HepG2 (cell line): Measurements from ENCODE around the gene FCHSD1. TPM values are rescaled to one million over a fixed set of nuclear protein-coding genes. Genes with fewer than 3 reads are reported as not detected.
A peak's percentile ranks its signal among the peaks of the same experiment; 100 is the strongest.

Source experiments
- AHR ChIP-seq: IDR thresholded peaks from 2 replicates; pipeline ENCODE4 v1.6.1; 2018; ENCODE audit warnings: missing genetic modification reagents, missing compliant biosample characterization
- FOXJ3 ChIP-seq: sonication (generic); formaldehyde crosslinking; IDR thresholded peaks from 2 replicates; pipeline ENCODE4 v1.4.0; 2020; ENCODE audit warnings: missing genetic modification reagents, mild to moderate bottlenecking, borderline replicate concordance
- GZF1 ChIP-seq: sonication (generic); formaldehyde crosslinking; IDR thresholded peaks from 2 replicates; pipeline ENCODE4 v1.5.1; 2020; ENCODE audit warnings: mild to moderate bottlenecking, missing genetic modification reagents
- HOXA5 ChIP-seq: sonication (generic); formaldehyde crosslinking; IDR thresholded peaks from 2 replicates; pipeline ENCODE4 v1.4.0; 2020; ENCODE audit warnings: missing genetic modification reagents
- HOXA7 ChIP-seq: sonication (generic); formaldehyde crosslinking; IDR thresholded peaks from 2 replicates; pipeline ENCODE4 v1.8.1; 2022; ENCODE audit warnings: mild to moderate bottlenecking, missing genetic modification reagents, moderate library complexity
- JUN ChIP-seq: sonication (generic); formaldehyde crosslinking; IDR thresholded peaks from 2 replicates; pipeline ENCODE4 v1.4.0; 2020; ENCODE audit warnings: mild to moderate bottlenecking, missing genetic modification reagents
- JUND ChIP-seq: sonication (generic); formaldehyde crosslinking; IDR thresholded peaks from 2 replicates; pipeline ENCODE4 v1.8.0; 2022; ENCODE audit warnings: mild to moderate bottlenecking, missing genetic modification reagents
- MAFF ChIP-seq: IDR thresholded peaks from 2 replicates; pipeline ENCODE4 v1.6.1; 2011; ENCODE audit warnings: low read depth, low read length, improper control_type of control experiment
- MBNL3 ChIP-seq: fragments of 250-450 bp; sonication (Bioruptor Pico); conservative IDR thresholded peaks from 2 replicates; pipeline ENCODE4 v1.8.0; 2022; ENCODE audit warnings: mild to moderate bottlenecking, inconsistent platforms
- MTERF4 ChIP-seq: sonication (generic); formaldehyde crosslinking; IDR thresholded peaks from 2 replicates; pipeline ENCODE4 v1.8.0; 2023; ENCODE audit warnings: mild to moderate bottlenecking, missing genetic modification reagents
- MTF1 ChIP-seq: sonication (generic); formaldehyde crosslinking; IDR thresholded peaks from 2 replicates; pipeline ENCODE4 v1.5.0; 2020; ENCODE audit warnings: missing genetic modification reagents
- NR2C2 ChIP-seq: sonication (generic); formaldehyde crosslinking; IDR thresholded peaks from 2 replicates; pipeline ENCODE4 v1.4.0; 2020; ENCODE audit warnings: missing genetic modification reagents, mild to moderate bottlenecking, moderate library complexity, borderline replicate concordance
- POLR2G ChIP-seq: fragments of 200-400 bp; formaldehyde crosslinking; IDR thresholded peaks from 2 replicates; pipeline ENCODE4 v1.6.1; 2018; ENCODE audit warnings: mild to moderate bottlenecking, low read depth, low read length, moderate library complexity
- SOX13 ChIP-seq, 3 experiments: fragments of 450-650 bp in 1 of 3; sonication (generic) in 1 of 3; formaldehyde crosslinking in 1 of 3; IDR thresholded peaks in 2 of 3; conservative IDR thresholded peaks in 1 of 3; 2 replicates each; pipeline versions ENCODE4 v1.5.0 to v1.6.1; 2016 to 2020; ENCODE audit warnings: antibody characterized with exemption in 1 of 3, mild to moderate bottlenecking in 1 of 3, missing compliant biosample characterization in 1 of 3, missing genetic modification reagents in 1 of 3, moderate library complexity in 1 of 3
- SP2 ChIP-seq: sonication (generic); formaldehyde crosslinking; IDR thresholded peaks from 2 replicates; pipeline ENCODE4 v1.5.1; 2020; ENCODE audit warnings: mild to moderate bottlenecking, missing genetic modification reagents
- SRSF9 ChIP-seq: fragments of 200-400 bp; formaldehyde crosslinking; IDR thresholded peaks from 2 replicates; pipeline ENCODE4 v1.6.1; 2018; ENCODE audit warnings: borderline replicate concordance, mild to moderate bottlenecking, low read depth, low read length; ENCODE audit not compliant: insufficient read depth, poor library complexity, severe bottlenecking
- ZBTB3 ChIP-seq: sonication (generic); formaldehyde crosslinking; IDR thresholded peaks from 2 replicates; pipeline ENCODE4 v1.4.0; 2020; ENCODE audit warnings: low read depth, mild to moderate bottlenecking, moderate library complexity, missing genetic modification reagents, borderline replicate concordance
- ZBTB39 ChIP-seq: sonication (generic); formaldehyde crosslinking; IDR thresholded peaks from 2 replicates; pipeline ENCODE4 v1.5.0; 2020; ENCODE audit warnings: missing genetic modification reagents
- ZNF180 ChIP-seq: sonication (generic); formaldehyde crosslinking; IDR thresholded peaks from 2 replicates; pipeline ENCODE4 v1.4.0; 2020; ENCODE audit warnings: low read depth, missing genetic modification reagents, borderline replicate concordance
- ZNF30 ChIP-seq: sonication (generic); formaldehyde crosslinking; IDR thresholded peaks from 2 replicates; pipeline ENCODE4 v1.5.0; 2020; ENCODE audit warnings: mild to moderate bottlenecking, missing genetic modification reagents
- ZNF446 ChIP-seq: sonication (generic); formaldehyde crosslinking; IDR thresholded peaks from 2 replicates; pipeline ENCODE4 v1.5.0; 2020; ENCODE audit warnings: mild to moderate bottlenecking, missing genetic modification reagents
- ZNF552 ChIP-seq: sonication (generic); formaldehyde crosslinking; IDR thresholded peaks from 2 replicates; pipeline ENCODE4 v1.9.0; 2022; ENCODE audit warnings: missing genetic modification reagents, mild to moderate bottlenecking, borderline replicate concordance
- ZNF574 ChIP-seq: sonication (generic); formaldehyde crosslinking; IDR thresholded peaks from 2 replicates; pipeline ENCODE4 v1.4.0; 2020; ENCODE audit warnings: missing genetic modification reagents
- ZNF670 ChIP-seq: sonication (generic); formaldehyde crosslinking; IDR thresholded peaks from 2 replicates; pipeline ENCODE4 v1.8.0; 2022; ENCODE audit warnings: mild to moderate bottlenecking, missing genetic modification reagents, borderline replicate concordance
- ZNF839 ChIP-seq: sonication (generic); formaldehyde crosslinking; IDR thresholded peaks from 2 replicates; pipeline ENCODE4 v1.4.0; 2020; ENCODE audit warnings: missing genetic modification reagents, mild to moderate bottlenecking, borderline replicate concordance
- polyA plus RNA-seq, 8 experiments: library from polyadenylated mRNA; depleted of rRNA in 3 of 8; stranded (reverse) in 7 of 8; unstranded in 1 of 8; fragments of >200 nt; fragmentation: Illumina TruSeq in 4 of 8; extraction: Trizol in 4 of 8; gene quantifications; 2 replicates each; pipeline versions ENCODE4 v1.2.1 to v1.2.3, GENCODE V29; 2011 to 2016; ENCODE audit warnings: low read depth in 4 of 8, missing spikeins in 1 of 8, mixed read lengths in 1 of 8; ENCODE audit not compliant: insufficient read depth in 1 of 8
- total RNA-seq, 5 experiments: library from RNA; depleted of rRNA; stranded (reverse); fragments of >200 nt; fragmentation: Illumina TruSeq; extraction: Trizol; gene quantifications; 2 replicates each; pipeline ENCODE4 v1.2.3, GENCODE V29; 2016; ENCODE audit warnings: low read depth in 1 of 5

The FCHSD1 gene
- total and polyA plus RNA-seq, 2 of the 13 experiments (the other 11 are each of a cell fraction or from before 2014, with no cell fraction given): 5.5 to 15.4 TPM

GRCh38 chr5:141691867-141692532 lies 40.8 kb upstream of the FCHSD1 start (continued):
- TF ChIP-seq ZNF30 (no peak), ZBTB3 (no peak), HOXA7 (CRISPR knock-in tag) (no peak), ZNF839 (CRISPR knock-in tag) (no peak), ZNF446 (CRISPR knock-in tag) (no peak), SP2 (CRISPR knock-in tag) (no peak), MTF1 (CRISPR knock-in tag) (no peak), FOXJ3 (CRISPR knock-in tag) (no peak), POLR2G (no peak), MAFF (no peak), SRSF9 (no peak), JUN (CRISPR knock-in tag) (0 out of 2 replicates have a peak, but pooled peaks have one; percentile 33), JUND (CRISPR knock-in tag) (no peak), ZNF574 (CRISPR knock-in tag) (0 out of 2 replicates have a peak, but pooled peaks have one; percentile 43), HOXA5 (CRISPR knock-in tag) (no peak; the same call in 1 of the 2 replicates), ZNF552 (CRISPR knock-in tag) (no peak), AHR (no peak), ZBTB39 (CRISPR knock-in tag) (no peak), SOX13 (IDR thresholded peaks at IDR 0.05) (no peak), SOX13 (CRISPR knock-in tag; conservative IDR thresholded peaks at IDR 0.05 in 1 of 2, IDR thresholded peaks at IDR 0.05 in 1 of 2) (no peak), GZF1 (CRISPR knock-in tag) (no peak), MTERF4 (no peak), ZNF180 (CRISPR knock-in tag) (no peak), MBNL3 (CRISPR knock-in tag) (no peak), NR2C2 (CRISPR knock-in tag) (no peak), ZNF670 (peak; percentile 43; the same call in 1 of the 2 replicates)
